NCI-H1930 (cell line): ENCODE measurements around the gene FASN.

ENCODE experiments used
- DNase-seq, 2 experiments: peaks; one replicate each; lab custom pipeline; 2025; lab: John Stamatoyannopoulos, UW

The FASN gene

GRCh38 chr17:82076018-82076784 lies 21.8 kb downstream of the FASN start:
- no peak for DNase-seq

GRCh38 chr17:82073446-82073845 lies 24.6 kb downstream of the FASN start:
- DNase-seq = no peak

GRCh38 chr17:82072827-82073226 lies 25.2 kb downstream of the FASN start:
- DNase-seq = no peak

- DNase-seq = no peak
Observed at GRCh38 chr17:82070611-82071010, 27.4 kb downstream of the FASN start.

- peak in 1 of 2 experiments; percentile 76 for DNase-seq
Observed at GRCh38 chr17:82065638-82066303, 32.3 kb downstream of the FASN start, which contains the start of gene DUS1L. DUS1L (minus strand) TSS chr17:82065804; CDS start chr17:82065059, 745 bp downstream.

GRCh38 chr17:82065193-82065637 lies 32.8 kb downstream of the FASN start:
- no peak for DNase-seq

GRCh38 chr17:82064433-82065192 lies 33.4 kb downstream of the FASN start:
- DNase-seq = no peak

GRCh38 chr17:82063424-82064415 lies 34.3 kb downstream of the FASN start:
- DNase-seq = no peak

- DNase-seq = no peak
Observed at GRCh38 chr17:82062984-82063368, 35.1 kb downstream of the FASN start.

GRCh38 chr17:82062076-82062983 lies 35.7 kb downstream of the FASN start:
- no peak for DNase-seq

GRCh38 chr17:82061047-82061925 lies 36.8 kb downstream of the FASN start:
- no peak for DNase-seq

GRCh38 chr17:82060614-82061013 lies 37.4 kb downstream of the FASN start:
- no peak for DNase-seq

GRCh38 chr17:82060001-82060380 lies 38.0 kb downstream of the FASN start:
- DNase-seq = no peak

GRCh38 chr17:82059272-82060000 lies 38.6 kb downstream of the FASN start:
- DNase-seq = no peak

GRCh38 chr17:82058855-82059249 lies 39.2 kb downstream of the FASN start:
- no peak for DNase-seq

- DNase-seq = no peak
Observed at GRCh38 chr17:82058230-82058854, 39.7 kb downstream of the FASN start.

- DNase-seq = no peak
Observed at GRCh38 chr17:82056729-82057621, 41.1 kb downstream of the FASN start.
